Stimulated activated CD4-positive, alpha-beta T cell treated with anti-CD3 and anti-CD28 coated beads, Interleukin-4, amount 100 ng/mL, for 24 hours (primary cell): ENCODE data around the gene MX1.
"Not testable (repeated sequence)": the region's sequence is repeated elsewhere in the genome, so short reads cannot be mapped to it uniquely, and the experiment has no call there.

Experiments used
- DNase-seq: peaks from one replicate; pipeline ENCODE4 v3.0.0-alpha.2; 2020

The MX1 gene

GRCh38 chr21:41407541-41408460 is 18.2 kb upstream of the MX1 start:
- DNase-seq = no peak

GRCh38 chr21:41410361-41410760 is 15.7 kb upstream of the MX1 start:
- no peak for DNase-seq

DNA sequence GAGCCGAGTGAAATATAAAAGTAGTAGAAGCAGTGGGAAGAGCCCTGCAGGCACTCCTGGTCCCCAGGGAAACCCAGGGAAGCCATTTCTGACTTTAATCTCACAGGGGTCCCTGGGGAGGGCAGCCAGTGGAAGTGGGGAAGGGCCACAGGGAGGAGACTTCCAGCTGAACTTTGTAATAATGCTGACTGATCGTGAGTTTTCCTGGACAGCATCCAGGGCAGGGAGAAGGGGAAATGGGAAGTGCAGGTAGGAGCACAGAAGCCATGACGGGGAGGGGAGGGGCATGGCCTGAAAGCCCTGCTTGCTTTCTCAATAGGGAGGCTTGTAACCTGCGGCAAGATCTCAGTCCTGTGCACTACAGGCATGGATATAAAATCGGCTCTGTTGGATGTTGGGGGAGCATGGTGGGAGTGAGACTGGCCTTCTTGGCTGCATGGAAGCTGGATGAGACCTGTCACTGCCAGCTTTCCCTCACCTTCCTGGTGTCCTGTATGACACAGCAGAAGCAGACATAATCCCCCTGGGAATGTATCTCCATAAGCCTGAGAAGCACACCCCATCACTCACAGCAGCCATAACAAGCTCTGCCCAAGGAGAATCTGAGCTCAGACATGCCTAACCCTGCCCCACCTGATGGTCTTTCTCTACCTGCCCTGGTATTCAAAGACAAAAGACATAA is 15.1 kb upstream of the MX1 start:
- DNase-seq = no peak

- DNase-seq = no peak
These were observed 14.5 kb upstream of the MX1 start for GRCh38 chr21:41411449-41412089.

GRCh38 chr21:41417505-41417904 is 8.5 kb upstream of the MX1 start:
- not testable (repeated sequence) for DNase-seq

DNA sequence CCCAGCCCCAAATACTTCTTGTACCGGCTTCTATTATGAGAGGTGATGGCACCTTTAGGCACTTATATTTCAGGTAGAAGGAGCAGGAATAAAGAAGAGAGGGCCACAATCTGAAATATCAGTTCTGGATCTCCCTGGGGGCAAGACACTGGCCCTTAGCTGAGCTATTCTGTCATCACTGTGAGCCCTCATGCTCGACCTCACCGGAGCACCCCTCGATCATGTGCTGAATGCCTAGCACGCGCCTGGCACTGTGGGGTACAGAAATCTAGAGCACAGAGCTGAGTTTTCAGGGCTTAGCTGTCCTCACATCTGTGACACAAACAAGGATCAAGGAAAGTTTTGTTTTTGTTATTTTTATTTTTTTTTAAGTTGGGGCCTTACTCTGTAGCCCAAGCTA is 7.6 kb upstream of the MX1 start:
- DNase-seq = no peak

- DNase-seq = no peak
These were observed 6.9 kb upstream of the MX1 start for GRCh38 chr21:41418956-41419680.

DNA sequence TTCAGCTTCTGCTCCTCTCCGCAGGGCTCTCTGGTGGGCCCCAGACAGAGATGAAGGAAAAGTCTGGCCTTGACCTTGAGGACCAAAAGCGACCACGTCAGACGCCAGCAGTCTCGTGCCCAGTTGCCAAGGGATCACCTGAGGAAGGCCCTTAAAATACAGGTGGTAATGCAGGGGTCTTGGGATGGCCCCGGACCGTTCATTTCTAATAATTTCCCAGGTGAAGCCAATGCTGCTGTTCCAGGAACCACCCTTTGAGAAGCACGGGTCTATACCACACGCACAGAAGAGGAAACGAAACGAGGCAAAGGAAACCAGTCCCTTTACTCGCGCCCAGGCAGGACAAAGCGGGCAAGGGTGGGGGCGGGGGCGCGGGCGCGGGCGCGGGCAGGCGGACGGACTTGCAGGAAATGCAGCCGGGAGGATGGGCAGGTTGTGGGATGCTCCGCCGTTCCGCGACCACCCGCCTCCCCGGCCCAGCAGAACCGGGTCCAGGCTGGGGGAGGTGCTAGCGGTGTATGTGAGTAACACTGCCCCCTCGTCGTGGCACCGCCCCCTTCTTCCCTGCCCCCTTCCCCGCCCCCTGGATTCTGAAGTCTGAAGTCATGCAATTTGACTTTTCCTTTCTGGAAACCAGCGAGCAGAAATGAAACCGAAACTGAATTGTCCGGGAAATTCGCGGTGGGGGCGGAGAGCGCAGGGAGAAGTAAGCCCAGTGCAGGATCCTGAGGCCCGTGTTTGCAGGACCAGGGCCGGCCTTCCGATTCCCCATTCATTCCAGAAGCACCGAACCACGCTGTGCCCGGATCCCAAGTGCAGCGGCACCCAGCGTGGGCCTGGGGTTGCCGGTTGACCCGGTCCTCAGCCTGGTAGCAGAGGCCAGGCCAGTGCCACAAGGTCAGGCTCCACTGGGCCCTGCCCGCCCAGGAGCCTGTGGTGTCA is 5.8 kb upstream of the MX1 start:
- DNase-seq = peak; percentile 37

- DNase-seq = not testable (repeated sequence)
These were observed 5.0 kb upstream of the MX1 start for GRCh38 chr21:41420998-41421397.

DNA sequence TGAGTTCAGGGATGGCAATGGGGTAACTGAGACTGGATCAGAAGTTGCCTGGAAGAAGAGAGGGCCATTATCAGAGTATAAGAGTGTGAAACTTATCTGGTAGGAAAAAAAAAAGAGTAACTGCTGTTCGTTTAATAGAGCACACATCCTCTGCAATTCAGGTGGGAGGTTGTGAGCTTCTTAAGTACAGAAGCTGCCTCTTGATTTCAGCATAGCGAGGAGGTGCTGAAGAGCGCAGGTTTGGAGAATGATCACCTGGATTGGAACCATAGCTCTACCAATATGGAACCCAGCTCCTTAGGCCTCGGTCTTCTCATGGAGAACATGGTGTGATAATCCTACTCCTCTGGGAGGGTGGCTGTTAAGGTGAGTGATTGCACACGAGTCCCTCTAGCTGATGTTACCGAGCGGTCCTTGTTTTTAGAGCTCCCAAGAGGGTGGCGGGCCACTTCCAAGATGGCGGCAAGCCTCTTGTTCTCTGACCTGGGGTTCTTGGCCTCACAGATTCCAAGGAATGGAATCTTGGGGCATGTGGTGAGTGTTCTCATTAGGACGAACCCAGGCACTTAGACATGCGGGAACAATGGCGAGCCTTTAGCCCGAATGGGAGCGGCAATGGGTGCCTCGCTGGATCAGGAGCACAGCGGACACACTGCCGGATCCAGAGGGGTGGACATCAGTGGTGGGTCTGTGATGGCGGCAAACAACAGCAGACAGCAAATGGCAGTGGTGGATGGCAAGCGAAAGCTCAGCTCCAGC is 3.3 kb upstream of the MX1 start:
- no peak for DNase-seq

DNA sequence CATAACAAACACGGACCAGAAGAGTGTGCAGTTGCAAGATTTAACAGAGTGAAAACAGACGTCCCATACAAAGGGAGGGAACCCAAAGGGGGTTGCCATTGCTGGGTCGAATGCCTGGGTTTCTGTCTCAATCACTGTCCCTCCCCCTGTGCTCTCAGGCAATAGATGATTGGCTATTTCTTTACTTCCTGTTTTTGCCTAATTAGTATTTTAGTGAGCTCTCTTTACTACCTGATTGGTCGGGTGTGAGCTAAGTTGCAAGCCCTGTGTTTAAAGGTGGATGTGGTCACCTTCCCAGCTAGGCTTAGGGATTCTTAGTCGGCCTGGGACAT is 2.8 kb upstream of the MX1 start:
- not testable (repeated sequence) for DNase-seq

DNA sequence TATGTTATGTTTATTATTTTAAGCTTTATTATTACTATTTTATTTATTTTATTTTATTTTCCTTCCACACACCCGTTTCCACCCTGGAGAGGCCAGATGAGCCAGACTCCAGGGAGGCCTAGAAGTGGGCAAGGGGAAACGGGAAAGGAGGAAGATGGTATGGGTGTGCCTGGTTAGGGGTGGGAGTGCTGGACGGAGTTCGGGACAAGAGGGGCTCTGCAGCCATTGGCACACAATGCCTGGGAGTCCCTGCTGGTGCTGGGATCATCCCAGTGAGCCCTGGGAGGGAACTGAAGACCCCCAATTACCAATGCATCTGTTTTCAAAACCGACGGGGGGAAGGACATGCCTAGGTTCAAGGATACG is 468 bp upstream of the MX1 start:
- no peak for DNase-seq

GRCh38 chr21:41426676-41427404 is 801 bp downstream of the MX1 start:
- DNase-seq = no peak

DNA sequence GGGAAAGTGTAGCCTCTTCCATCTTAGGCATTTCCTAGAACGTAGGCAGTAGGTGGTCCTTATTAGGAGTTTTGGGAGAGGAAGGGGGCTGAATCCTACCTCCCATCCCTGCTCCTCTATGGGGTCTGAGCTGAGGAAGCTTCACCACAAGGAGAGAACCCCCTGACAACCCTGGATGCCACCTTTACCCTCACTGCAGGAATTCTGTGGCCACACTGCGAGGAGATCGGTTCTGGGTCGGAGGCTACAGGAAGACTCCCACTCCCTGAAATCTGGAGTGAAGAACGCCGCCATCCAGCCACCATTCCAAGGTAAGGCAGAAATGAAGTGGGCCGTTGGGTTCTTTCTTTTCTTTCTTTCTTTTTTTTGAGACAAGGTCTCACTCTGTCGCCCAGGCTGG is 1.5 kb downstream of the MX1 start:
- DNase-seq = no peak

GRCh38 chr21:41428311-41428710 is 2.3 kb downstream of the MX1 start:
- no peak for DNase-seq

DNA sequence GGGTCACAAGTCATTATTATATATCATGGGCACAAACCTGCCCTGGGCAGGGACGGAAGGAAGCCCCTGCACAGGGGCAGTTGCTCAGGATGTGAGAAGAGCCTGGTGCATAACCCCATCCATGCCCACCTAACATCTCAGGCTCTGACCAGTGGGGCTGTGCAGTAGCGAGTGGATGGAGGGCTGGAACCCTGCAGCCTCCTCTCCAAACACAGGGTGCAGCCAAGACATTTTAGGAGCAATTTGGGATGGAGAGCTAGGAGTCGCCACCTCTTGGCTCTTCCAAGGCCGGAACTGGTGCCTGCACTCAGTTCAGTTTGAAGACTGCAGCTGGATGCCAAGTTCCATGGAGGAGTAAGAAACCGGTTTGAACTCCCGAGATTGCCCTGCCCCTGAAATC is 2.8 kb downstream of the MX1 start:
- no peak for DNase-seq

GRCh38 chr21:41429305-41429704 is 3.3 kb downstream of the MX1 start:
- no peak for DNase-seq

- no peak for DNase-seq
These were observed 4.0 kb downstream of the MX1 start for GRCh38 chr21:41429925-41430491.

DNA sequence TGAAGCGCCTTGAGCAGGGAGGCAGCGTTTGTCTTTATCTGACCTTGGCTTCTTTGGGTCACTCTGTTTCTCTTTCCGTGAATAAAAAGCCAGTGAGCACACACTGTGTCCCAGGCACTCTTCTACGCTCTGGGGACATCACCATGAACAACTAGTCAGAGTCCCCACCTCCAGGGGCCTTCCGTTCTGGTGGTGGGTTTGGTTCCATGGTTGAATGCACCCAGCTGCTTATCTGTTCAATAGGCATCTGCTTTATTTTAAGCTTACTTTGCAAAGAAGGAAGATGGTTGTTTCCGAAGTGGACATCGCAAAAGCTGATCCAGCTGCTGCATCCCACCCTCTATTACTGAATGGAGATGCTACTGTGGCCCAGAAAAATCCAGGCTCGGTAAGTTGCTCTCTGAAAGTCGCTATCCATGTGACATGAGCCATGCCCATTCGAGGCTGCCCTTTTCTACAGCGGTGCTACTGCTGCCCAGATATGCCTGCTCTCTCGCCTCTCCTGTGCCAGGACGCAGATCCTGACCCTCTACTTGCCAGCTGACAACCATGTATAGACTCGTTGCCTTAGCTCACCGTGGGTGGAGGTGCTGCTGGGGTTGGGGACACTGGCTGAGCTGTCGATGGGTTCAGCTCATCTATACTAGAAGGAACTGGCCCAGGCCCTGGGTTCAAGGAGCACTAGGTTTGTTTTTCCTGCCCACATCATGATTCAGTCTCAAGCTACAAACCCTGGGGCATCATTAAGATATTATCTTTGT is 5.9 kb downstream of the MX1 start:
- no peak for DNase-seq
